ENCODE results near the gene VAV2.

DNA sequence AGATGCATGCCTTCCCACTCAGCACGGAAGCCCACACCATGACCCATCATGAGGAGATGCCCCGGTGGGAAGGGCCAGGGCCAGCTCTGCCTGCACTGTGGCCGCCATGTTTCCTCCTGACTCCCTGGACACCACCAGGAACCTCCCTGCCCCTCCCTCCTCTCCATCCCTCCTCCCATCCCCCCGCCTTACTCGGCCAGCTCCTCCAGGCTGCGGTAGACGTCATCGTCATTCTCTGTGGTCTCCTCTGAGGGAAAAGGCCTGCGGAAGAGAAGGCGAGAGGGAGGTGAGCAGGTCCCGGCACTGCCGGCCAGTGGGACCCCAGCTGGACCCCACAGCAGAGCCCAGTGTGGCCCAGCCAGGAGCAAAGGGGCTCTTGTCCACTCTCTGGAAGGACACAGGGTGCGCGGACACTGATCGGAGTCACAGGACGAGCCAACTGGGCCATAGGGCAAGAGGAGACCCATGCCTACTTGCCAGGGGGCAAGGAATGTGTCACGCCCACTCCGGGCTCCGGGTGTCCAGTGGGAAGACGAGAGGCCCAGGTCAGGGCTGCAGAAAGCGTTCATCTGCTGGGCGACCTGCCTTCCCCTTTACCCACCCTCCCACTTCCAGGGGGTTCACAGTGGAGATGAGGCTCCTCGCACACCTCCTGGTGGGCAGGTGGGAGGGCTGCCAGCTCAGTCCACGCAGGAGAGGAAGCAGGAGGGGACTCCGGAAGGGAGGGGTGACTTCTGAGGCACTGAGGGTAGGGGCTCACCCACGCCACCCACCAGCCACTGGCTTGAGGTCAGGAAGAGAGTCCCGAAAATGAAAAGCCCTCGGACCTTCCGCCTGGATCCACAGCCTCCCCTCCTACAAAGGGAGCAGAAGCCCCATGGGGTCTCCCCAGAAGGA lies 157.8 kb downstream of the VAV2 start:
- TF ChIP-seq CHD2 (IDR thresholded peaks at IDR 0.05; ENCODE audit: low read length, partially characterized antibody) (no peak), POLR2AphosphoS5 (IDR thresholded peaks at IDR 0.05; ENCODE audit: low read depth, low read length) (no peak), JUND (IDR thresholded peaks at IDR 0.05) (no peak), EP300 (IDR thresholded peaks at IDR 0.05; ENCODE audit: borderline replicate concordance in 1 of 2, low read depth in 1 of 2, low read length in 1 of 2) (no peak), YY1 (IDR thresholded peaks at IDR 0.05; ENCODE audit: low read depth) (no peak), EZH2phosphoT487 (IDR thresholded peaks at IDR 0.05; ENCODE audit: borderline replicate concordance, low read depth) (no peak), RAD21 (IDR thresholded peaks at IDR 0.05; ENCODE audit: low read length) (no peak), RFX5 (IDR thresholded peaks at IDR 0.05; ENCODE audit: low read length) (no peak), GABPA (IDR thresholded peaks at IDR 0.05; ENCODE audit: low read depth) (no peak), TAF1 (IDR thresholded peaks at IDR 0.05; ENCODE audit: borderline replicate concordance, low read depth, low read length) (no peak), SMC3 (IDR thresholded peaks at IDR 0.05; ENCODE audit: low read depth, low read length) (no peak)
- TF ChIP-seq, protein P1, sequence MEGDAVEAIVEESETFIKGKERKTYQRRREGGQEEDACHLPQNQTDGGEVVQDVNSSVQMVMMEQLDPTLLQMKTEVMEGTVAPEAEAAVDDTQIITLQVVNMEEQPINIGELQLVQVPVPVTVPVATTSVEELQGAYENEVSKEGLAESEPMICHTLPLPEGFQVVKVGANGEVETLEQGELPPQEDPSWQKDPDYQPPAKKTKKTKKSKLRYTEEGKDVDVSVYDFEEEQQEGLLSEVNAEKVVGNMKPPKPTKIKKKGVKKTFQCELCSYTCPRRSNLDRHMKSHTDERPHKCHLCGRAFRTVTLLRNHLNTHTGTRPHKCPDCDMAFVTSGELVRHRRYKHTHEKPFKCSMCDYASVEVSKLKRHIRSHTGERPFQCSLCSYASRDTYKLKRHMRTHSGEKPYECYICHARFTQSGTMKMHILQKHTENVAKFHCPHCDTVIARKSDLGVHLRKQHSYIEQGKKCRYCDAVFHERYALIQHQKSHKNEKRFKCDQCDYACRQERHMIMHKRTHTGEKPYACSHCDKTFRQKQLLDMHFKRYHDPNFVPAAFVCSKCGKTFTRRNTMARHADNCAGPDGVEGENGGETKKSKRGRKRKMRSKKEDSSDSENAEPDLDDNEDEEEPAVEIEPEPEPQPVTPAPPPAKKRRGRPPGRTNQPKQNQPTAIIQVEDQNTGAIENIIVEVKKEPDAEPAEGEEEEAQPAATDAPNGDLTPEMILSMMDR (IDR thresholded peaks at IDR 0.05) = no peak
- TF ChIP-seq, protein P2, sequence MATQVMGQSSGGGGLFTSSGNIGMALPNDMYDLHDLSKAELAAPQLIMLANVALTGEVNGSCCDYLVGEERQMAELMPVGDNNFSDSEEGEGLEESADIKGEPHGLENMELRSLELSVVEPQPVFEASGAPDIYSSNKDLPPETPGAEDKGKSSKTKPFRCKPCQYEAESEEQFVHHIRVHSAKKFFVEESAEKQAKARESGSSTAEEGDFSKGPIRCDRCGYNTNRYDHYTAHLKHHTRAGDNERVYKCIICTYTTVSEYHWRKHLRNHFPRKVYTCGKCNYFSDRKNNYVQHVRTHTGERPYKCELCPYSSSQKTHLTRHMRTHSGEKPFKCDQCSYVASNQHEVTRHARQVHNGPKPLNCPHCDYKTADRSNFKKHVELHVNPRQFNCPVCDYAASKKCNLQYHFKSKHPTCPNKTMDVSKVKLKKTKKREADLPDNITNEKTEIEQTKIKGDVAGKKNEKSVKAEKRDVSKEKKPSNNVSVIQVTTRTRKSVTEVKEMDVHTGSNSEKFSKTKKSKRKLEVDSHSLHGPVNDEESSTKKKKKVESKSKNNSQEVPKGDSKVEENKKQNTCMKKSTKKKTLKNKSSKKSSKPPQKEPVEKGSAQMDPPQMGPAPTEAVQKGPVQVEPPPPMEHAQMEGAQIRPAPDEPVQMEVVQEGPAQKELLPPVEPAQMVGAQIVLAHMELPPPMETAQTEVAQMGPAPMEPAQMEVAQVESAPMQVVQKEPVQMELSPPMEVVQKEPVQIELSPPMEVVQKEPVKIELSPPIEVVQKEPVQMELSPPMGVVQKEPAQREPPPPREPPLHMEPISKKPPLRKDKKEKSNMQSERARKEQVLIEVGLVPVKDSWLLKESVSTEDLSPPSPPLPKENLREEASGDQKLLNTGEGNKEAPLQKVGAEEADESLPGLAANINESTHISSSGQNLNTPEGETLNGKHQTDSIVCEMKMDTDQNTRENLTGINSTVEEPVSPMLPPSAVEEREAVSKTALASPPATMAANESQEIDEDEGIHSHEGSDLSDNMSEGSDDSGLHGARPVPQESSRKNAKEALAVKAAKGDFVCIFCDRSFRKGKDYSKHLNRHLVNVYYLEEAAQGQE (IDR thresholded peaks at IDR 0.05; ENCODE audit: low read depth, low read length) = no peak
- TF ChIP-seq, protein P3, sequence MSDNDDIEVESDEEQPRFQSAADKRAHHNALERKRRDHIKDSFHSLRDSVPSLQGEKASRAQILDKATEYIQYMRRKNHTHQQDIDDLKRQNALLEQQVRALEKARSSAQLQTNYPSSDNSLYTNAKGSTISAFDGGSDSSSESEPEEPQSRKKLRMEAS (IDR thresholded peaks at IDR 0.05; ENCODE audit: low read depth) = no peak

Data from SK-N-SH (cell line).